ENCODE results near the gene VWA1. TPM values are rescaled to one million over a fixed set of nuclear protein-coding genes. Genes with fewer than 3 reads are reported as not detected.
"Not testable (repeated sequence)": the region's sequence is repeated elsewhere in the genome, so short reads cannot be mapped to it uniquely, and the experiment has no call there.

The VWA1 gene
- total RNA-seq, 4 donors from 2014 or later = 59.8 to 137 (median 96.4) TPM

DNA sequence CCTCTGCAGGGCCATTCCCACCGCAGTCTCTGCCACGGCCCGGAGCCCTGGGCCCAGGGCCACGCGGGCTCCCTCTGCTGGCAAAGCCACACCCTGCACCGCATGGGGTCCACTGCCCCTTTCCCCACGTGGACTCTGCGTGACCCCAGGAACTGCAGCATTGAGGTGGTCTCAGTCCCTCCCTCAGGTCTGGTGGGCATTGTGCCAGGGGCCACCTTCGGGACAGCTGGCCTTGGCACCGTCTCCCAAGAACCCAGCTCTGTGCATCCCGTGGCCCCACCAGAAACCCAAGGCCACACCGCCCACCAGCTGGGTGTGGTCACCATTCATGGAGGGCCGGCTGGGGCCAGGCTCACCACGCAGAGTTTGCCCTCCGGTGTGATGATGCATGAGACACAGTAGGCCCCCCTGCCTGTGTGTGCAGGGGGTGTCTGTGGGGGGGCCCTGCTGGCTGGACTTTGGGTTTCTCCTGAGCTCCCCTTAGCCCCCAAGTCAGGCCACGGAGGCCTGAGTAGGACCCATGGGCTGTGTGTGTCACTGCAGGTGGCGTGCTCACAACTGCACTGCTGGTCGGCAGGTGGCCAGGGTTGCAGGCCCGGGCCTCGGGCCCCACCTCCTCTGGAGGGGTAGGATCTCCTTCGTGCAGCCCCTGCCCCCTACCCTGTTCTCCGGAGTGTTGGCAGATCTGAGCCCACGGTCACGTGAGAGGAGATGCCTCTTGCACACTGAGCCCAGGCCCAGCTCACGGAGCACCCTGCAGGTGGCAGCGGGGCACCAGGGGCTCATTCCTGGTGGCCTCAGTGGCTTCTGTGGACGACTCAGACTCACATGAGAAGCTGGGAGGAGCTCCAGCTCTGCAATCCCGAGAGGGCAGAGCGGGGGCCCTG is 5.8 kb downstream of the VWA1 start:
- H3K36me3 ChIP-seq = peaks cover 0 to 19% of the 10 kb centered on the region in 2 donors
- H3K27ac ChIP-seq = peak overlapping the region in 3 of 4 donors; percentile 46 to 69 (median 64)
- no peaks in the 10 kb centered on the region for H3K27me3 ChIP-seq
- H3K4me1 ChIP-seq = peaks cover 0 to 59% (median 29%) of the 10 kb centered on the region in 3 donors
- no CpG with 5 or more reads among the region's 29 CpGs for WGBS, 2 donors (ENCODE audit: low coverage in 1 of 2)
- H3K4me3 ChIP-seq = no peak overlapping the region
- ATAC-seq = peak; percentile 75
- TF ChIP-seq EP300 (IDR thresholded peaks at IDR 0.05) (no peak), POLR2A (IDR thresholded peaks at IDR 0.05) (no peak), POLR2AphosphoS5 (IDR thresholded peaks at IDR 0.05) (peak; percentile 35)
- TF ChIP-seq, protein P1, sequence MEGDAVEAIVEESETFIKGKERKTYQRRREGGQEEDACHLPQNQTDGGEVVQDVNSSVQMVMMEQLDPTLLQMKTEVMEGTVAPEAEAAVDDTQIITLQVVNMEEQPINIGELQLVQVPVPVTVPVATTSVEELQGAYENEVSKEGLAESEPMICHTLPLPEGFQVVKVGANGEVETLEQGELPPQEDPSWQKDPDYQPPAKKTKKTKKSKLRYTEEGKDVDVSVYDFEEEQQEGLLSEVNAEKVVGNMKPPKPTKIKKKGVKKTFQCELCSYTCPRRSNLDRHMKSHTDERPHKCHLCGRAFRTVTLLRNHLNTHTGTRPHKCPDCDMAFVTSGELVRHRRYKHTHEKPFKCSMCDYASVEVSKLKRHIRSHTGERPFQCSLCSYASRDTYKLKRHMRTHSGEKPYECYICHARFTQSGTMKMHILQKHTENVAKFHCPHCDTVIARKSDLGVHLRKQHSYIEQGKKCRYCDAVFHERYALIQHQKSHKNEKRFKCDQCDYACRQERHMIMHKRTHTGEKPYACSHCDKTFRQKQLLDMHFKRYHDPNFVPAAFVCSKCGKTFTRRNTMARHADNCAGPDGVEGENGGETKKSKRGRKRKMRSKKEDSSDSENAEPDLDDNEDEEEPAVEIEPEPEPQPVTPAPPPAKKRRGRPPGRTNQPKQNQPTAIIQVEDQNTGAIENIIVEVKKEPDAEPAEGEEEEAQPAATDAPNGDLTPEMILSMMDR (IDR thresholded peaks at IDR 0.05) = peak in 3 of 4 experiments; percentile 89 to 98 (median 92)
- no peaks in the 10 kb centered on the region for H3K9me3 ChIP-seq

DNA sequence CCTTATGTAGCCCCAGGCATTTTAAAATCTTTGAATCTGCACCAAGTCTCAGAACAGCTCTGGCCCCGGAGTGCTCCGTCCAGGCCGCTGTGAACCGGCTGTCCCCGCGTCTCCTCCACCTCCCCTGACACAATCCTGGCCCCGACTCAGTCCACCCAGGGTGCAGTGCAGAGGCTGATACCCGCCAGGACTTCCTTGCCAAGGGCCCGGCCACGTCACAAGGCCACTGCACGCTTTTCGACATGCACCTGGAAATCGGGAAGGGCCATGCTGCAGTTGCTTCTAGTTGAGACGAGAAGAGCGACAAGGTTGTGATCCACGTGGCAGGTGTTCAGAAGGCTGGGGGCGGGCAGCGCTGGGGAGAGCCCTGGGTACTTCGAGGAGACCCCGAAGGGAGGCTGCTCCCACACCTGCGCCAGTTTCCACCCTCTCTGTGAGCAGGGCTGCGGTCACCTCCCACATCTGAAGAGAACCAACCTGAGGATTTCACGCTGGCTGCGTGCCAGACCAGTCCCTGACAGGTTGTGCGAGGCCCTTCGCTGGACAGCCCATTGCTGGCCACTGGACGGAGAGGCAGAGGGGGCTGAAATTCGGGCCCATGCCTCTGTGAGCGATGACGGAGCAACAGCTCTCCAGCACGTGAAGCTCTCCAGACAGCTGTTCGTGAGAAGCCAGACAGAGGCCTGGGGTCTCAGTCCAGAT is 6.7 kb downstream of the VWA1 start:
- peak; percentile 22 for ATAC-seq
- no peaks in the 10 kb centered on the region for H3K27me3 ChIP-seq
- H3K27ac ChIP-seq = peak overlapping the region in 3 of 4 donors; percentile 46 to 69 (median 64)
- H3K4me1 ChIP-seq = peaks cover 0 to 49% (median 22%) of the 10 kb centered on the region in 3 donors
- H3K9me3 ChIP-seq = no peaks in the 10 kb centered on the region
- 30 to 70% methylated on average over 2 to 4 of the region's 32 CpGs for WGBS, 2 donors (ENCODE audit: low coverage in 1 of 2)
- H3K4me3 ChIP-seq = no peak overlapping the region
- H3K36me3 ChIP-seq = peaks cover 0 to 19% of the 10 kb centered on the region in 2 donors
- peak; percentile 17 for TF ChIP-seq POLR2AphosphoS5 (IDR thresholded peaks at IDR 0.05)
- TF ChIP-seq, protein P1 (IDR thresholded peaks at IDR 0.05) = no peak
- TF ChIP-seq POLR2A (IDR thresholded peaks at IDR 0.05) = no peak
- TF ChIP-seq EP300 (IDR thresholded peaks at IDR 0.05) = no peak

GRCh38 chr1:1446631-1447030 is 11.1 kb downstream of the VWA1 start:
- not testable (repeated sequence) for H3K4me1 ChIP-seq, H3K27ac ChIP-seq, H3K9me3 ChIP-seq, H3K36me3 ChIP-seq, ATAC-seq, H3K4me3 ChIP-seq, H3K27me3 ChIP-seq
- WGBS, 2 donors (ENCODE audit: low coverage in 1 of 2) = 88 to 100% methylated on average over 1 to 4 of the region's 19 CpGs

- Histone ChIP-seq H3K27me3 (no peaks in the 10 kb centered on the region), H3K27ac (no peak within 1 kb of the TSS), H3K4me1 (no peaks in the 10 kb centered on the region), H3K9me3 (no peaks in the 10 kb centered on the region), H3K4me3 (no peak within 1 kb of the TSS), H3K36me3 (no peaks in the 10 kb centered on the region)
- no peak for TF ChIP-seq POLR2AphosphoS5 (IDR thresholded peaks at IDR 0.05)
- TF ChIP-seq EP300 (IDR thresholded peaks at IDR 0.05) = no peak
- TF ChIP-seq, protein P1 (IDR thresholded peaks at IDR 0.05) = no peak
- no peak for TF ChIP-seq POLR2A (IDR thresholded peaks at IDR 0.05)
- no peak for ATAC-seq
- WGBS, 2 donors (ENCODE audit: low coverage in 1 of 2) = 77% methylated on average over 6 of the region's 6 CpGs; no CpG with 5 or more reads in 1 of the 2 donors
These were observed 13.7 kb downstream of the VWA1 start, which contains the start of gene ATAD3C for GRCh38 chr1:1449099-1449739. Gene ATAD3C (plus strand): TSS chr1:1449689. CDS start chr1:1450684, 995 bp downstream.

DNA sequence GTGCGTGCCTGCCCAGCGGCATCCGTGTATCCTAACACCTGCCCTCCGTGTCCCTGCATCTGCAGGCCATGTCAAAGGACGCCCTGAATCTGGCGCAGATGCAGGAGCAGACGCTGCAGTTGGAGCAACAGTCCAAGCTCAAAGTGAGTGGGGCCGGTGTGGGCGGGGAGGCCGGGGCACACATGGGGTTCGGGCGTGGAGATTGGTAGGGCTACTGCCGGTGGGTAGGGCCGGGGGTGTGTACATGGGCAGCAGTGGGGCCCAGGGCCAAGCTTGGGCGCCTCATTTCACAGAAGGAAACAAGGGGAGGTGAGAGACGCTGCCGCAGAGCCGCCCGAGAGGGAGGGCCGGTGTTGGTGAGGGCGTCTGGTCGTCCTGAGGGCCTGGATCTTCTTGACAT is 15.1 kb downstream of the VWA1 start:
- 76 to 77% methylated on average over 4 to 14 of the region's 22 CpGs for WGBS, 2 donors (ENCODE audit: low coverage in 1 of 2)
- not testable (repeated sequence) for H3K36me3 ChIP-seq, H3K27ac ChIP-seq

More for the DNA sequence above, 15.1 kb downstream of the VWA1 start:
- not testable (repeated sequence) for H3K9me3 ChIP-seq, H3K27me3 ChIP-seq, H3K4me1 ChIP-seq, ATAC-seq, H3K4me3 ChIP-seq
